HepG2 (cell line): ENCODE measurements around the gene EFNA4. TPM values are rescaled to one million over a fixed set of nuclear protein-coding genes. Genes with fewer than 3 reads are reported as not detected.
A peak's percentile ranks its signal among the peaks of the same experiment; 100 is the strongest.

Experiments
- ARNT2 ChIP-seq: sonication (generic); formaldehyde crosslinking; IDR thresholded peaks from 2 replicates; pipeline ENCODE4 v1.8.0; 2022; ENCODE audit warnings: mild to moderate bottlenecking, low read depth, missing genetic modification reagents, moderate library complexity
- CAMTA2 ChIP-seq: sonication (generic); formaldehyde crosslinking; IDR thresholded peaks from 2 replicates; pipeline ENCODE4 v1.4.0; 2020; ENCODE audit warnings: mild to moderate bottlenecking, missing genetic modification reagents, borderline replicate concordance
- EEA1 ChIP-seq: sonication (generic); formaldehyde crosslinking; IDR thresholded peaks from 2 replicates; pipeline ENCODE4 v1.5.1; 2020; ENCODE audit warnings: mild to moderate bottlenecking, missing genetic modification reagents, borderline replicate concordance
- EZH2 ChIP-seq: conservative IDR thresholded peaks from 2 replicates; pipeline ENCODE4 v1.6.1; 2012; ENCODE audit warnings: mild to moderate bottlenecking, low read depth, low read length, moderate library complexity
- KAT2B ChIP-seq: fragments of 150-350 bp; IDR thresholded peaks from 2 replicates; pipeline ENCODE4 v1.6.1; 2014; ENCODE audit warnings: low read depth, low read length, borderline replicate concordance
- KDM5B ChIP-seq: sonication (generic); formaldehyde crosslinking; IDR thresholded peaks from 2 replicates; pipeline ENCODE4 v1.4.0; 2020; ENCODE audit warnings: missing genetic modification reagents, mild to moderate bottlenecking, borderline replicate concordance
- MAZ ChIP-seq, 2 experiments: sonication (generic) in 1 of 2; formaldehyde crosslinking in 1 of 2; IDR thresholded peaks; 2 replicates each; pipeline versions ENCODE4 v1.5.0 to v1.6.1; 2012 to 2020; ENCODE audit warnings: low read depth in 2 of 2, mild to moderate bottlenecking in 2 of 2, borderline replicate concordance in 1 of 2, improper control_type of control experiment in 1 of 2, low read length in 1 of 2, missing genetic modification reagents in 1 of 2, moderate library complexity in 1 of 2
- POLR2G ChIP-seq: fragments of 200-400 bp; formaldehyde crosslinking; IDR thresholded peaks from 2 replicates; pipeline ENCODE4 v1.6.1; 2018; ENCODE audit warnings: mild to moderate bottlenecking, low read depth, low read length, moderate library complexity
- RBFOX2 ChIP-seq: fragments of 200-400 bp; formaldehyde crosslinking; IDR thresholded peaks from 2 replicates; pipeline ENCODE4 v1.6.1; 2017; ENCODE audit warnings: low read depth, mild to moderate bottlenecking, low read length
- RCOR2 ChIP-seq: IDR thresholded peaks from 2 replicates; pipeline ENCODE4 v1.6.1; 2016; ENCODE audit warnings: missing biosample characterization, missing genetic modification reagents
- SMAD1 ChIP-seq: sonication (generic); formaldehyde crosslinking; IDR thresholded peaks from 2 replicates; pipeline ENCODE4 v1.4.0; 2020; ENCODE audit warnings: missing genetic modification reagents, low read depth, mild to moderate bottlenecking, borderline replicate concordance
- SOX6 ChIP-seq, 2 experiments: fragments of 450-650 bp in 1 of 2; sonication (generic) in 1 of 2; formaldehyde crosslinking in 1 of 2; IDR thresholded peaks; 2 replicates each; pipeline versions ENCODE4 v1.4.0 to v1.6.1; 2017 to 2020; ENCODE audit warnings: antibody characterized with exemption in 1 of 2, mild to moderate bottlenecking in 1 of 2, missing genetic modification reagents in 1 of 2
- SP5 ChIP-seq: IDR thresholded peaks from 2 replicates; pipeline ENCODE4 v1.6.1; 2016; ENCODE audit warnings: low read depth, borderline replicate concordance
- ZNF547 ChIP-seq: sonication (generic); formaldehyde crosslinking; IDR thresholded peaks from 2 replicates; pipeline ENCODE4 v1.5.1; 2020; ENCODE audit warnings: mild to moderate bottlenecking, missing genetic modification reagents
- ZNF589 ChIP-seq: sonication (generic); formaldehyde crosslinking; conservative IDR thresholded peaks from 2 replicates; pipeline ENCODE4 v1.8.0; 2022; ENCODE audit warnings: mild to moderate bottlenecking, moderate library complexity, missing genetic modification reagents
- polyA plus RNA-seq, 8 experiments: library from polyadenylated mRNA; depleted of rRNA in 3 of 8; stranded (reverse) in 7 of 8; unstranded in 1 of 8; fragments of >200 nt; fragmentation: Illumina TruSeq in 4 of 8; extraction: Trizol in 4 of 8; gene quantifications; 2 replicates each; pipeline versions ENCODE4 v1.2.1 to v1.2.3, GENCODE V29; 2011 to 2016; ENCODE audit warnings: low read depth in 4 of 8, missing spikeins in 1 of 8, mixed read lengths in 1 of 8; ENCODE audit not compliant: insufficient read depth in 1 of 8
- total RNA-seq, 5 experiments: library from RNA; depleted of rRNA; stranded (reverse); fragments of >200 nt; fragmentation: Illumina TruSeq; extraction: Trizol; gene quantifications; 2 replicates each; pipeline ENCODE4 v1.2.3, GENCODE V29; 2016; ENCODE audit warnings: low read depth in 1 of 5
- TF ChIP-seq, protein P1 (sequence below): sonication (generic); formaldehyde crosslinking; IDR thresholded peaks from 2 replicates; pipeline ENCODE4 v1.4.0; 2020; ENCODE audit warnings: missing genetic modification reagents
- TF ChIP-seq, protein P2 (sequence below): sonication (generic); formaldehyde crosslinking; IDR thresholded peaks from 2 replicates; pipeline ENCODE4 v1.4.0; 2020; ENCODE audit warnings: missing genetic modification reagents
- TF ChIP-seq, protein P3 (sequence below): IDR thresholded peaks from 2 replicates; pipeline ENCODE4 v1.6.1; 2016; ENCODE audit warnings: low read depth, borderline replicate concordance
- TF ChIP-seq, protein P4 (sequence below): sonication (generic); formaldehyde crosslinking; IDR thresholded peaks from 2 replicates; pipeline ENCODE4 v1.4.0; 2020; ENCODE audit warnings: low read depth, mild to moderate bottlenecking, missing genetic modification reagents

The EFNA4 gene
- total and polyA plus RNA-seq, 2 of the 13 experiments (the other 11 are each of a cell fraction or from before 2014, with no cell fraction given) = 12.0 to 17.2 TPM

DNA sequence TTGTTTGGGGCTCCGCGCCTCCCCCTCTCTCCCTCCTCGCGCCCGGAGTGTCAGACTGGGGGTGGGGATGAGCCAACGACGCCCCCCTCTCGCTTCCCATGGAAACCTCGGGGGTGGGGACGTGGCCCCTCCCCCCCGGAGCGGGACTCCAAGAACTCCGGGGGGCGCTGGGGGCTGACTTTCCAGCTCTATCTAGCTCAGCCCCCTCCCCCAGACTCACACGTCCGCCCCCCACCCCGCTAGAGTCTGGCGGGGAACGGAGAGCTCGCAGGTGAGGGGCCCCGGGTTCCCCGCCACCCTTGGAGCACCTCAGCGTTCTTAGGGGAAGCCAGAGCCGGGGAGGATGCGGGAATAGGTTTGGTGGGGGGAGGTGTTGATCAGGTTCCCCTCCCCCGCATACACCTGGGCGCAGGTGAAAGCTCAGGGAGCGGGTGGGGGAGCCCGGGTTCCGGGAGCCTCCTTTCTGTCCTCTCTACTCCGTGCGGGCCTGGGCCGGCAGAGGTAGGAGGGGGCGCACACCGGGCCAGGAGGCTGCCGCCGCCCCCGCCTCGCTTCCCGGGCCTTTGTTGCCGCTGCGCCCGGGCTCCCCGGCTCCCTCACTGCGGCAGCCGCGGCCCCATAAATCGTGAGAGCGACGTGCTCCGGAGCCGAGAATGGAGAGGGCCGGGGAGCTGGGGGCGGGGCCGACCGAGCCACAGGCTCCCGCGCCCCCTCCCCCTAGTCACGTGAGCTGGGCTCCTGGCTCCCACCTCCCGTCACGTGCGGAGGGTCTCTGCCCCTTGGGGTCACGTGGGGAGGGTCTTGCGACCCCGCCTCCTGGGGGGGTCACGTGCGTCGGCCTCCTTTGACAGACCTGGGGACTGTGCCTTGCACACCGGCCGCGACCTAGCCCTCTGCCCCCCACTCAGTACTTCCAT, 17.0 kb downstream of the EFNA4 start (continued):
- no peak for TF ChIP-seq SMAD1 (CRISPR knock-in tag)
- TF ChIP-seq SOX6 (IDR thresholded peaks at IDR 0.05) = no peak
- TF ChIP-seq SOX6 (CRISPR knock-in tag; IDR thresholded peaks at IDR 0.05) = 0 out of 2 replicates have a peak, but pooled peaks have one; percentile 26
- peak; percentile 28; the same call in 1 of the 2 replicates for TF ChIP-seq SP5 (CRISPR knock-in tag)
- TF ChIP-seq ZNF547 (CRISPR knock-in tag) = no peak; the same call in 1 of the 2 replicates
- TF ChIP-seq RBFOX2 = no peak
- TF ChIP-seq, protein P1, sequence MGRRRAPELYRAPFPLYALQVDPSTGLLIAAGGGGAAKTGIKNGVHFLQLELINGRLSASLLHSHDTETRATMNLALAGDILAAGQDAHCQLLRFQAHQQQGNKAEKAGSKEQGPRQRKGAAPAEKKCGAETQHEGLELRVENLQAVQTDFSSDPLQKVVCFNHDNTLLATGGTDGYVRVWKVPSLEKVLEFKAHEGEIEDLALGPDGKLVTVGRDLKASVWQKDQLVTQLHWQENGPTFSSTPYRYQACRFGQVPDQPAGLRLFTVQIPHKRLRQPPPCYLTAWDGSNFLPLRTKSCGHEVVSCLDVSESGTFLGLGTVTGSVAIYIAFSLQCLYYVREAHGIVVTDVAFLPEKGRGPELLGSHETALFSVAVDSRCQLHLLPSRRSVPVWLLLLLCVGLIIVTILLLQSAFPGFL (CRISPR knock-in tag) = no peak
- TF ChIP-seq RCOR2 (CRISPR knock-in tag) = no peak
- peak; percentile 53; the same call in 1 of the 2 replicates for TF ChIP-seq ARNT2 (CRISPR knock-in tag)
- no peak for TF ChIP-seq EEA1 (CRISPR knock-in tag)
- TF ChIP-seq, protein P2, sequence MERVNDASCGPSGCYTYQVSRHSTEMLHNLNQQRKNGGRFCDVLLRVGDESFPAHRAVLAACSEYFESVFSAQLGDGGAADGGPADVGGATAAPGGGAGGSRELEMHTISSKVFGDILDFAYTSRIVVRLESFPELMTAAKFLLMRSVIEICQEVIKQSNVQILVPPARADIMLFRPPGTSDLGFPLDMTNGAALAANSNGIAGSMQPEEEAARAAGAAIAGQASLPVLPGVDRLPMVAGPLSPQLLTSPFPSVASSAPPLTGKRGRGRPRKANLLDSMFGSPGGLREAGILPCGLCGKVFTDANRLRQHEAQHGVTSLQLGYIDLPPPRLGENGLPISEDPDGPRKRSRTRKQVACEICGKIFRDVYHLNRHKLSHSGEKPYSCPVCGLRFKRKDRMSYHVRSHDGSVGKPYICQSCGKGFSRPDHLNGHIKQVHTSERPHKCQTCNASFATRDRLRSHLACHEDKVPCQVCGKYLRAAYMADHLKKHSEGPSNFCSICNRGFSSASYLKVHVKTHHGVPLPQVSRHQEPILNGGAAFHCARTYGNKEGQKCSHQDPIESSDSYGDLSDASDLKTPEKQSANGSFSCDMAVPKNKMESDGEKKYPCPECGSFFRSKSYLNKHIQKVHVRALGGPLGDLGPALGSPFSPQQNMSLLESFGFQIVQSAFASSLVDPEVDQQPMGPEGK (CRISPR knock-in tag) = peak; percentile 58; the same call in 1 of the 2 replicates
- no peak for TF ChIP-seq POLR2G
- TF ChIP-seq MAZ (IDR thresholded peaks at IDR 0.05; ENCODE audit: borderline replicate concordance, low read depth, low read length) = no peak
- no peak for TF ChIP-seq MAZ (CRISPR knock-in tag; IDR thresholded peaks at IDR 0.05; ENCODE audit: low read depth)
- TF ChIP-seq, protein P3, sequence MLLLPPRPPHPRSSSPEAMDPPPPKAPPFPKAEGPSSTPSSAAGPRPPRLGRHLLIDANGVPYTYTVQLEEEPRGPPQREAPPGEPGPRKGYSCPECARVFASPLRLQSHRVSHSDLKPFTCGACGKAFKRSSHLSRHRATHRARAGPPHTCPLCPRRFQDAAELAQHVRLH (CRISPR knock-in tag) = no peak
- no peak; the same call in 1 of the 2 replicates for TF ChIP-seq ZNF589 (CRISPR knock-in tag)
- TF ChIP-seq, protein P4, sequence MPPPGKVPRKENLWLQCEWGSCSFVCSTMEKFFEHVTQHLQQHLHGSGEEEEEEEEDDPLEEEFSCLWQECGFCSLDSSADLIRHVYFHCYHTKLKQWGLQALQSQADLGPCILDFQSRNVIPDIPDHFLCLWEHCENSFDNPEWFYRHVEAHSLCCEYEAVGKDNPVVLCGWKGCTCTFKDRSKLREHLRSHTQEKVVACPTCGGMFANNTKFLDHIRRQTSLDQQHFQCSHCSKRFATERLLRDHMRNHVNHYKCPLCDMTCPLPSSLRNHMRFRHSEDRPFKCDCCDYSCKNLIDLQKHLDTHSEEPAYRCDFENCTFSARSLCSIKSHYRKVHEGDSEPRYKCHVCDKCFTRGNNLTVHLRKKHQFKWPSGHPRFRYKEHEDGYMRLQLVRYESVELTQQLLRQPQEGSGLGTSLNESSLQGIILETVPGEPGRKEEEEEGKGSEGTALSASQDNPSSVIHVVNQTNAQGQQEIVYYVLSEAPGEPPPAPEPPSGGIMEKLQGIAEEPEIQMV (CRISPR knock-in tag) = no peak
- TF ChIP-seq EZH2 = no peak; the same call in 1 of the 2 replicates
- peak; percentile 63 for TF ChIP-seq KDM5B (CRISPR knock-in tag)
- TF ChIP-seq KAT2B = no peak
- no peak for TF ChIP-seq CAMTA2 (CRISPR knock-in tag)
